ENCODE data around the gene RPS6KC1.

- TF ChIP-seq, protein P1, sequence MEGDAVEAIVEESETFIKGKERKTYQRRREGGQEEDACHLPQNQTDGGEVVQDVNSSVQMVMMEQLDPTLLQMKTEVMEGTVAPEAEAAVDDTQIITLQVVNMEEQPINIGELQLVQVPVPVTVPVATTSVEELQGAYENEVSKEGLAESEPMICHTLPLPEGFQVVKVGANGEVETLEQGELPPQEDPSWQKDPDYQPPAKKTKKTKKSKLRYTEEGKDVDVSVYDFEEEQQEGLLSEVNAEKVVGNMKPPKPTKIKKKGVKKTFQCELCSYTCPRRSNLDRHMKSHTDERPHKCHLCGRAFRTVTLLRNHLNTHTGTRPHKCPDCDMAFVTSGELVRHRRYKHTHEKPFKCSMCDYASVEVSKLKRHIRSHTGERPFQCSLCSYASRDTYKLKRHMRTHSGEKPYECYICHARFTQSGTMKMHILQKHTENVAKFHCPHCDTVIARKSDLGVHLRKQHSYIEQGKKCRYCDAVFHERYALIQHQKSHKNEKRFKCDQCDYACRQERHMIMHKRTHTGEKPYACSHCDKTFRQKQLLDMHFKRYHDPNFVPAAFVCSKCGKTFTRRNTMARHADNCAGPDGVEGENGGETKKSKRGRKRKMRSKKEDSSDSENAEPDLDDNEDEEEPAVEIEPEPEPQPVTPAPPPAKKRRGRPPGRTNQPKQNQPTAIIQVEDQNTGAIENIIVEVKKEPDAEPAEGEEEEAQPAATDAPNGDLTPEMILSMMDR (IDR thresholded peaks at IDR 0.05), result no peak
- no peak for TF ChIP-seq POLR2AphosphoS5 (IDR thresholded peaks at IDR 0.05)
- TF ChIP-seq POLR2A (IDR thresholded peaks at IDR 0.05), result no peak
Observed at GRCh38 chr1:213017447-213018273, 33.4 kb upstream of the RPS6KC1 start.

Data from upper lobe of left lung (tissue), 4 donors.